ENCODE measurements around the gene NUP85.
"Not testable (repeated sequence)": the region's sequence is repeated elsewhere in the genome, so short reads cannot be mapped to it uniquely, and the experiment has no call there.

NUP85 gene, protein sequence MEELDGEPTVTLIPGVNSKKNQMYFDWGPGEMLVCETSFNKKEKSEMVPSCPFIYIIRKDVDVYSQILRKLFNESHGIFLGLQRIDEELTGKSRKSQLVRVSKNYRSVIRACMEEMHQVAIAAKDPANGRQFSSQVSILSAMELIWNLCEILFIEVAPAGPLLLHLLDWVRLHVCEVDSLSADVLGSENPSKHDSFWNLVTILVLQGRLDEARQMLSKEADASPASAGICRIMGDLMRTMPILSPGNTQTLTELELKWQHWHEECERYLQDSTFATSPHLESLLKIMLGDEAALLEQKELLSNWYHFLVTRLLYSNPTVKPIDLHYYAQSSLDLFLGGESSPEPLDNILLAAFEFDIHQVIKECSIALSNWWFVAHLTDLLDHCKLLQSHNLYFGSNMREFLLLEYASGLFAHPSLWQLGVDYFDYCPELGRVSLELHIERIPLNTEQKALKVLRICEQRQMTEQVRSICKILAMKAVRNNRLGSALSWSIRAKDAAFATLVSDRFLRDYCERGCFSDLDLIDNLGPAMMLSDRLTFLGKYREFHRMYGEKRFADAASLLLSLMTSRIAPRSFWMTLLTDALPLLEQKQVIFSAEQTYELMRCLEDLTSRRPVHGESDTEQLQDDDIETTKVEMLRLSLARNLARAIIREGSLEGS

DNA sequence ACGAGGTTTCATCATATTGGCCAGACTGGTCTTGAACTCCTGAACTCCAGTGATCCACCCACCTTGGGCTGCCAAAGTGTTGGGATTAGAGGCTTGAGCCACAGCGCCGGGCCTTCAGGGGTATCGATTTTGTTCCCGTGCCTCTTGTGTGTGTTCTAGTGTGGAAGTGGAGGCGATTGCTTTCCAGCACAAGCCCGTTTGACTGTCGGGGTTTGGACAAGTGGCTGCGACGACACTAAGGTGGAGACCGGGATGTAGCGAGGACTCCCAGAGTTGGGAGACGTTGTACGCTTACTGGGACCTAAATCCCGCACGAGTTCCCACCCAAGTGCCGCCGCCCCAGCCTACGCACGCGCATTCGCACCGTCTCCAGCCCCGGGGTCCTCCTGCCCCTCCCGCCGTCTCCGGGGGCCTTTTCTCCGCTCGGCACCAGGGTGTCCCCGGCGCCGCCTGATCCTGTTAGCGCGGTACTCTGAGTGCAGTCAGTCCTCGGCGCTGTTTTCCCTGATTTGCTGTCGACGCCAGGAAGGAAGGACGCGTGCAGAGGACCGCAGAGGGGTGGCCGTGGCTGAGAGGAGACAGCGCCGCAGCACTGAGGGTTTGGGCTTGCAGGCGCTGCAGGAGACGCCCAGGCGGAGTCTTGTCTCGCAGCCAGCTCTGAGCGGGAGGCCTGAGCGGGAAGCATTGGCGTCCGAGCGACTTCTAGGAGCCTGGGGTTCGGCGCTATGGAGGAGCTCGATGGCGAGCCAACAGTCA is at the start of gene NUP85:
NUP85 (plus strand) TSS at position 643 of the 756 bp plus-strand sequence; CDS start at position 726, 83 bp downstream.
- peak within 1 kb of the TSS; percentile 76 to 98 for H3K4me3 ChIP-seq (ENCODE audit: low read depth in 1 of 2, low read length in 2 of 2)
- H3K27me3 ChIP-seq (ENCODE audit: low read depth, low read length), result no peaks in the 10 kb centered on the region
- no peaks in the 10 kb centered on the region for H3K9me3 ChIP-seq (ENCODE audit: control insufficient read depth in 1 of 2, low read length in 2 of 2)
- H3K36me3 ChIP-seq (ENCODE audit: control insufficient read depth in 1 of 2, insufficient read depth in 2 of 2, low read length in 2 of 2), result peaks cover 5 to 13% of the 10 kb centered on the region in 2 donors
- H3K27ac ChIP-seq (ENCODE audit: low read length), result peak within 1 kb of the TSS; percentile 93
- peaks cover 0 to 10% of the 10 kb centered on the region in 2 donors for H3K4me1 ChIP-seq (ENCODE audit: control insufficient read depth in 1 of 2, insufficient read depth in 2 of 2, low read length in 2 of 2)

DNA sequence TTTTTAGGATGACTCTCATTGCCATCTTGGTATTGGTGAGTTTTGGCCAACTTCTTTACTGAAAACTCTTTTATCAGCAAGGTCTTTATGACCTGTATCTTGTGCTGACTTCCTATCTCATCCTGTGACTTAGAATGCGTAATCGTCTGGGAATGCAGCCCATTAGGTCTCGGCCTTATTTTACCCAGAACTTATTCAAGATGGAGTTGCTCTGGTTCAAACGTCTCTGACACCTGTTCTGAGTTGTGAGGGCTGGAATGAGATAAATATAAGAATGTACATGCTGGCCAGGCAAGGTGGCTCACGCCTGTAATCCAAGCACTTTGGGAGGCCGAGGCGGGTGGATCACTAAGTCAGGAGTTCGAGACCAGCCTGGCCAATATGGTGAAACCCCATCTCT is 47.0 kb upstream of the NUP85 start:
- H3K4me3 ChIP-seq (ENCODE audit: low read depth in 1 of 2, low read length in 2 of 2); H3K36me3 ChIP-seq (ENCODE audit: control insufficient read depth in 1 of 2, insufficient read depth in 2 of 2, low read length in 2 of 2); H3K9me3 ChIP-seq (ENCODE audit: control insufficient read depth in 1 of 2, low read length in 2 of 2); H3K27me3 ChIP-seq (ENCODE audit: low read depth, low read length); H3K4me1 ChIP-seq (ENCODE audit: control insufficient read depth in 1 of 2, insufficient read depth in 2 of 2, low read length in 2 of 2); H3K27ac ChIP-seq (ENCODE audit: low read length): not testable (repeated sequence)

DNA sequence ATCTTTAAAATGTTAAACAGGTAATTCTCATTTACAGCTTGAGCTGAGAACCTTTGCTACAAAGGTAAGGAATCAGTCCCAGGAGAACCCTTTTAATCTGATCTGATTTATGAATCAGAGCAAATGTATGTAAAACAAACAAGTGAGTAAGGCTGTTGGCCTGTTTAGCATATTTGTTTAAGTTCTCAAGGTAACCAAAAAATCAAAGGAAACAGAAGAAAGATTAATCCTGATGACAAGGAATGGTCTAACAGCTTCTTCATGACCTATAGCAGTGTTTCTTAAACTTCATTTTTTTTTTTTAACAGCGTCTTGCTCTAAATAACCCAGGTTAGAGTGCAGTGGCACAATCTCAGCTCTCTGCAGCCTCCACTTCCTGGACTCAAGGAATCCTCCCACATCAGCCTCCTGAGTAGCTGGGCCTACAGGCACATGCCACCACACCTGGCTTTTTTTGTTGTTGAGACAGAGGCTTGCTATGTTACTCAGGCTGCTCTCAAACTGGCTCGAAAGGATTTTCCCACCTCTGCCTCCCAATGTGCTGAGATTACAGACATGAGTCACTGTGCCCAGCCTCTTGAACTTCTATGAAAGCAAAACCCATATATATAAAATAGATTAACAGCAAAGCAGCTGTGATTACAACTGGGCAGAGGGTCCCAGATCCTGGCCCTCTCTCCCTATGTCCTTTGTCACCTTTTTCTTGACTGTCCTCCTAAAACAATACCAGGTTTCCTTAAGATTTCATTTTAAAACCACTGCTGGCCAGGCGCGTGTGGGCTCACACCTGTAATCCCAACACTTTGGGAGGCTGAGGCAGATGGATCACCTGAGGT is 46.1 kb upstream of the NUP85 start:
- H3K4me3 ChIP-seq (ENCODE audit: low read depth in 1 of 2, low read length in 2 of 2), result no peak overlapping the region
- H3K4me1 ChIP-seq (ENCODE audit: control insufficient read depth in 1 of 2, insufficient read depth in 2 of 2, low read length in 2 of 2), result no peaks in the 10 kb centered on the region
- H3K27ac ChIP-seq (ENCODE audit: low read length), result no peak overlapping the region
- H3K9me3 ChIP-seq (ENCODE audit: control insufficient read depth in 1 of 2, low read length in 2 of 2), result no peaks in the 10 kb centered on the region
- H3K36me3 ChIP-seq (ENCODE audit: control insufficient read depth in 1 of 2, insufficient read depth in 2 of 2, low read length in 2 of 2), result no peaks in the 10 kb centered on the region
- H3K27me3 ChIP-seq (ENCODE audit: low read depth, low read length), result no peaks in the 10 kb centered on the region

DNA sequence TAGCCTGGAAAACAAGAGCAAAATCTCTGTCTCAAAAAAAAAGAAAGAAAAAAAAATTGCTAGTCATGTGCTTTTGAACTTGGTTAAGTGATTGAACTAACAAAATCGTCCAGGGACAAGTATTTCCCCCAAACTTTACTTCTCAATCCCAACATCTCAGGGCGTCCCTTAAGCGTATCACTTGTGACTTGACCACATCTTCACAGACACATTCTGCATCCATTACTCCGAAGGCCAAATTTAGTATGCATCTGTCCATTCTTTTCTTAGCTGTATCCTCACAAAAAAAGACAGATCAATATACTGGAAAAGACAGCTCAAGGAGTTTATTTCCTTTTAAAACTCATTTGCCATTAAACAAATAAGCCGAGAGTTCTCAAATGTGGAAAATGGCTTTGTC is 45.3 kb upstream of the NUP85 start:
- Histone ChIP-seq H3K27me3 (ENCODE audit: low read depth, low read length) (no peaks in the 10 kb centered on the region), H3K4me3 (ENCODE audit: low read depth in 1 of 2, low read length in 2 of 2) (no peak overlapping the region), H3K36me3 (ENCODE audit: control insufficient read depth in 1 of 2, insufficient read depth in 2 of 2, low read length in 2 of 2) (peaks cover 0 to 5% of the 10 kb centered on the region in 2 donors), H3K9me3 (ENCODE audit: control insufficient read depth in 1 of 2, low read length in 2 of 2) (no peaks in the 10 kb centered on the region), H3K27ac (ENCODE audit: low read length) (no peak overlapping the region), H3K4me1 (ENCODE audit: control insufficient read depth in 1 of 2, insufficient read depth in 2 of 2, low read length in 2 of 2) (no peaks in the 10 kb centered on the region)

DNA sequence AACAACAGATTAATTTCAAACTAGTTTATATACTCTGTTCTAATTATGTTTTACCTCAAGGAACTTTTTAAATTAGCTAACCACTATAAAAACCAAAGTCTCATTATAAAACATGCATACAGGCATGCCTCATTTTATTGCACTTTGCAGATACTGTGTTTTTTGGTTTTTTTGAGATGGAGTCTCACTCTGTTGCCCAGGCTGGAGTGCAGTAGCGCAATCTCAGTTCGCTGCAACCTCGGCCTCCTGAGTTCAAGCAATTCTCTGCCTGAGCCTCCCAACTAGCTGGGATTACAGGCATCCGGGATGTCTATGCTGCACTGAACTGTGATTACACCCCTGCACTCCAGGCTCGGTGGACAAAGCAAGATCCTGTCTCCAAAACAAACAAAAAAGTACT is 42.4 kb upstream of the NUP85 start:
- no peak overlapping the region for H3K27ac ChIP-seq (ENCODE audit: low read length)
- no peaks in the 10 kb centered on the region for H3K9me3 ChIP-seq (ENCODE audit: control insufficient read depth in 1 of 2, low read length in 2 of 2)
- H3K27me3 ChIP-seq (ENCODE audit: low read depth, low read length), result no peaks in the 10 kb centered on the region
- H3K36me3 ChIP-seq (ENCODE audit: control insufficient read depth in 1 of 2, insufficient read depth in 2 of 2, low read length in 2 of 2), result peaks cover 0 to 19% of the 10 kb centered on the region in 2 donors
- H3K4me3 ChIP-seq (ENCODE audit: low read depth in 1 of 2, low read length in 2 of 2), result no peak overlapping the region
- no peaks in the 10 kb centered on the region for H3K4me1 ChIP-seq (ENCODE audit: control insufficient read depth in 1 of 2, insufficient read depth in 2 of 2, low read length in 2 of 2)

DNA sequence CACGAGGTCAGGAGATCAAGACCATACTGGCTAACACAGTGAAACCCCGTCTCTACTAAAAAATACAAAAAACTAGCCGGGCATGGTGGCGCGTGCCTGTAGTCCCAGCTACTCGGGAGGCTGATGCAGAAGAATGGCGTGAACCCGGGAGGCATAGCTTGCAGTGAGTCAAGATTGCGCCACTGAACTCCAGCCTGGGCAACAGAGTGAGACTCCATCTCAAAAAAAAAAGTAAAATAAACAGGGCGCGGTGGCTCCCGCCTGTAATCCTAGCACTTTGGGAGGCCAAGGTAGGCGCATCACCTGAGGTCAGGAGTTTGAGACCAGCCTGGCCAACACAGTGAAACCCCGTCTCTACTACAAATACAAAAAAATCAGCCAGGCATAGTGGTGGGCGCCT is 40.9 kb upstream of the NUP85 start:
- H3K4me3 ChIP-seq (ENCODE audit: low read depth in 1 of 2, low read length in 2 of 2); H3K27ac ChIP-seq (ENCODE audit: low read length); H3K4me1 ChIP-seq (ENCODE audit: control insufficient read depth in 1 of 2, insufficient read depth in 2 of 2, low read length in 2 of 2); H3K27me3 ChIP-seq (ENCODE audit: low read depth, low read length); H3K9me3 ChIP-seq (ENCODE audit: control insufficient read depth in 1 of 2, low read length in 2 of 2): not testable (repeated sequence)
- H3K36me3 ChIP-seq (ENCODE audit: control insufficient read depth in 1 of 2, insufficient read depth in 2 of 2, low read length in 2 of 2), result peaks cover 0 to 19% of the 10 kb centered on the region in 2 donors

DNA sequence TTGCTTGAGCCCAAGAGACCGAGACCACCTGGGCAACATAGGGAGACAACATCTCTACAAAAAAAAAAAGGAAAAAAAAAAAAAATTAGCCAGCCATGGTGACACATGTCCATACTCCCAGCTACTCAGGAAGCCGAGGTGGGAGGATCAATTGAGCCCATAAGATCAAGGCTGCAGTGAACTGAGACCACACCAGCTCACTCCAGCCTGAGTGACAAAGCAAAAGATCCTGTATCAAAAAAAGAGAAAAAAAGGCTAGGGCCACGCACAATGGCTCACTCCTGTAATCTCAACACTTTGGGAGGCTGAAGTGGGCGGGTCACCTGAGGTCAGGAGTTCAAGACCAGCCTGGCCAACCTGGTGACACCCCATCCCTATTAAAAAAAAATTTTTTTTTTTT is 36.5 kb upstream of the NUP85 start:
- Histone ChIP-seq H3K36me3 (ENCODE audit: control insufficient read depth in 1 of 2, insufficient read depth in 2 of 2, low read length in 2 of 2) (peaks cover 13 to 32% of the 10 kb centered on the region in 2 donors), H3K27me3 (ENCODE audit: low read depth, low read length) (no peaks in the 10 kb centered on the region), H3K4me3 (ENCODE audit: low read depth in 1 of 2, low read length in 2 of 2) (no peak overlapping the region), H3K9me3 (ENCODE audit: control insufficient read depth in 1 of 2, low read length in 2 of 2) (no peaks in the 10 kb centered on the region), H3K4me1 (ENCODE audit: control insufficient read depth in 1 of 2, insufficient read depth in 2 of 2, low read length in 2 of 2) (peaks cover 0 to 7% of the 10 kb centered on the region in 2 donors), H3K27ac (ENCODE audit: low read length) (no peak overlapping the region)

DNA sequence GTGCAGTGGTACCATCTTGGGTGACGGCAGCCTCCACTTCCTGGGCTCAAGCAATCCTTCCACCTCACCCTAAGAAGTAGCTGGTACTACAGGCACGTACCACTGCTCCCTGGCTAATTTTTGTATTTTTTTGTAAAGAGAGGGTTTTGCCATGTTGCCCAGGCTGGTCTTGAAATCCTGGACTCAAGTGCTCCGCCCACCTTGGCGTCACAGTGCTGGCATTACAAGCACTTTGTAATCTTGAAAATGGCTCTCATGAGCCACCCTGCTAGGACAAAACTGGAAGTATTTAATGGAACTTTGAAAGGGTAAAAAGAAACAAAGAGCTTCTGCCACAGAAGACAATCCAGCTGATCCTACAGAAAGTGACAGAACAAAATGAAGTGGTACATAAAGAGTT is 32.0 kb upstream of the NUP85 start:
- Histone ChIP-seq H3K4me1 (ENCODE audit: control insufficient read depth in 1 of 2, insufficient read depth in 2 of 2, low read length in 2 of 2) (peaks cover 0 to 10% of the 10 kb centered on the region in 2 donors), H3K4me3 (ENCODE audit: low read depth in 1 of 2, low read length in 2 of 2) (no peak overlapping the region), H3K9me3 (ENCODE audit: control insufficient read depth in 1 of 2, low read length in 2 of 2) (no peaks in the 10 kb centered on the region), H3K27ac (ENCODE audit: low read length) (no peak overlapping the region), H3K27me3 (ENCODE audit: low read depth, low read length) (no peaks in the 10 kb centered on the region), H3K36me3 (ENCODE audit: control insufficient read depth in 1 of 2, insufficient read depth in 2 of 2, low read length in 2 of 2) (peaks cover 16 to 35% of the 10 kb centered on the region in 2 donors)

DNA sequence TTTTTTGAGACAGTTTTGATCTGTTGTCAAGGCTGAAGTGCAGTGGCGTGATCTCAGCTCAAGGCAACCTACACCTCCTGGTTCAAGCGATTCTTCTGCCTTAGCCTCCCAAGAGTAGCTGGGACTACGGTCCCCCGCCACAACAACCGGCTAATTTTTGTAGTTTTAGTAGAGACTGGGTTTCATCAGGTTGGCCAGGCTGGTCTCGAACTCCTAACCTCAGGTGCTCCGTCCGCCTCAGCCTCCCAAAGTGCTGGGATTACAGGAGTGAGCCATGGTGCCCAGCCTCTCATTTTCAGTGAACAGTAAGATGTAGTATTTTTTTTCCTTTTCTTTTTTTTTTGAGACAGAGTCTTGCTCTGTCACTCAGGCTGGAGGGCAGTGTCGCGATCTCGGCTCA is 30.5 kb upstream of the NUP85 start:
- H3K27me3 ChIP-seq (ENCODE audit: low read depth, low read length), result no peaks in the 10 kb centered on the region
- H3K4me1 ChIP-seq (ENCODE audit: control insufficient read depth in 1 of 2, insufficient read depth in 2 of 2, low read length in 2 of 2), result peaks cover 0 to 19% of the 10 kb centered on the region in 2 donors
- H3K27ac ChIP-seq (ENCODE audit: low read length), result no peak overlapping the region
- no peaks in the 10 kb centered on the region for H3K9me3 ChIP-seq (ENCODE audit: control insufficient read depth in 1 of 2, low read length in 2 of 2)
- H3K4me3 ChIP-seq (ENCODE audit: low read depth in 1 of 2, low read length in 2 of 2), result no peak overlapping the region
- H3K36me3 ChIP-seq (ENCODE audit: control insufficient read depth in 1 of 2, insufficient read depth in 2 of 2, low read length in 2 of 2), result peaks cover 16 to 38% of the 10 kb centered on the region in 2 donors

DNA sequence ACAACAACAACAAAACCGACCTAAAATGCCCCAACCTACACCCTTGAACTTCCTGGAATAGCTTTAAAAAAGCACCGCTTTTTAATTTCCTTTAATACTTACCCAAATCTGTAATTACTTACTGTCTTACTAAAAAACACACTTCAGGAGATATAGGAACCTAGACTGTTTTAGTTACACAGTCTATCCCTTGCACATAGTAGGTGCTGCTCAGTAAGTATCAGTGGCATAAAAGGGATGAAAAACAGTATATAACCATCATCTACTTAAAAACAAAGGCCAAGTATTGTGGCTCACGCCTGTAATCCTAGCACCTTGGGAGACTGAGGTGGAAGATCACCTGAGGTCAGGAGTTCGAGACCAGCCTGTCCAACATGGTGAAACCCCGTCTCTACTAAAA is 28.9 kb upstream of the NUP85 start:
- Histone ChIP-seq H3K27ac (ENCODE audit: low read length) (no peak overlapping the region), H3K4me1 (ENCODE audit: control insufficient read depth in 1 of 2, insufficient read depth in 2 of 2, low read length in 2 of 2) (peaks cover 0 to 27% of the 10 kb centered on the region in 2 donors), H3K36me3 (ENCODE audit: control insufficient read depth in 1 of 2, insufficient read depth in 2 of 2, low read length in 2 of 2) (peaks cover 16 to 35% of the 10 kb centered on the region in 2 donors)

More for the DNA sequence above, 28.9 kb upstream of the NUP85 start:
- no peaks in the 10 kb centered on the region for H3K27me3 ChIP-seq (ENCODE audit: low read depth, low read length)
- no peak overlapping the region for H3K4me3 ChIP-seq (ENCODE audit: low read depth in 1 of 2, low read length in 2 of 2)
- H3K9me3 ChIP-seq (ENCODE audit: control insufficient read depth in 1 of 2, low read length in 2 of 2), result no peaks in the 10 kb centered on the region

Data from muscle layer of duodenum (tissue), 2 donors.